NCI-H446 treated with DMSO at 0.1 percent for 48 hours (cell line): ENCODE results near the gene CXorf65.

Experiments used
- DNase-seq: peaks from one replicate; lab custom pipeline; 2025; lab: John Stamatoyannopoulos, UW

CXorf65 gene

DNA sequence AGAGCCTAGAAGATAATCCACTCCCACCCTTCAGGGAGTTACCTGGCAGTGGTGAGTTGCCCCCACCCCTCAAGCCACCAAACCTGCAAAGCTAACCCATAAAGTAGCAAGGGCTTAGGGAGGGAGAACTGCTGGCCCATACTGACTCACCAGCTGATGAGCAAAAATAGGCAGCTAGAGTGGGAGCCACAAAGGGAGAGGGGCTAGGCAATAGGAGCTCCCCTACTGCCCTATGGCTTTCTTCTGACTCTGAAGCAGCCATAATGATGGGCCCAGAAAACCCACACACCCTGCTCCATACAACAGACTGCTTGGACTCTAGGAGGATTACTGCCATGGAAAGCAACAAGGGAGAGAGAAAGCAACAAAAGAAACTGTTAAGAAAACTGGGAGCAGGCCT is 46.4 kb downstream of the CXorf65 start:
- DNase-seq, result no peak

DNA sequence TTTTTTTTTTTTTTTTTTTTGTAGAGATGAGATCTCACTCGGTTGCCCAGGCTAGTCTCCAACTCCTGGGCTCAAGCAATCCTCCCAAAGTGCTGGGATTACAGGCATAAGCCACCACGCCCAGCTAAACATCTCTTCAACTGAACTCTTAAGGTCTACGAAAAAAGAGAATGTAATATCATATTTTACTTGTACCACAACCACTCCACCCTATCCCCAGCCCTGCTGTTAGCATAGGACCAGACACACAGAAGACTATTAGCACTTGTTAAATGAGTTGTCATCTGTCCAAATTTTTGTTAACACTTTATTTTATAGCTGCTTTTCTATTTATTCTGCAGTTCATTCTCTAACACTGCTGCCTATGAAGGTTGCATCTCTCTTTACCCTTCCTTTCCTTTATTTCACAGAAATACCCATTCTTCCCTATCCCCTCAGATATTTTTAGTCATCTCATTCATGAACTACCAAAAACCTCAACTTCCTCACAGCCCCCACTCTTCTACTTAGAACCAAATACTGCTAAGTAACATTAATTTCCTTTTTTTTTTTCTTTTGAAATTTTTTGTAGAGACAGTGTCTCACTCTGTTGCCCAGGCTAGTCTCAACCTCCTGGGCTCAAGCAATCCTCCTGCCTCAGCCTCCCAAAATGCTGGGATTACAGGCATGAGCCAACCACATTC is 48.6 kb downstream of the CXorf65 start:
- DNase-seq, result no peak

GRCh38 chrX:71056867-71057266 is 49.7 kb downstream of the CXorf65 start:
- DNase-seq, result no peak
